ENCODE measurements around the gene FAM169A. TPM values are rescaled to one million over a fixed set of nuclear protein-coding genes. Genes with fewer than 3 reads are reported as not detected.

The FAM169A gene
- total and polyA plus RNA-seq, 2 of the 4 experiments (the other 2 are of a cell fraction), result under 0.01 TPM; not detected in 1

GRCh38 chr5:74778609-74779008 lies 87.6 kb downstream of the FAM169A start:
- no peak overlapping the region for H2BK15ac ChIP-seq (ENCODE audit: low read depth, low read length)
- H3K56ac ChIP-seq (ENCODE audit: extremely low read depth, insufficient read depth, low read length), result no peak overlapping the region
- no peak overlapping the region for H3K27ac ChIP-seq (ENCODE audit: insufficient read depth, low read length)
- H2AK5ac ChIP-seq (ENCODE audit: low read depth, low read length), result no peak overlapping the region
- H4K91ac ChIP-seq (ENCODE audit: insufficient read depth, low read depth, low read length), result no peak overlapping the region
- CTCF ChIA-PET, result no interaction called here
- no peak overlapping the region for H3K14ac ChIP-seq (replicated peaks; ENCODE audit: low read depth, low read length)
- H3K9me3 ChIP-seq (ENCODE audit: control insufficient read depth, insufficient read depth, low read length), result no peaks in the 10 kb centered on the region
- no peaks in the 10 kb centered on the region for H4K20me1 ChIP-seq (ENCODE audit: insufficient read depth, low read length)
- no TSS peak for BruUV-seq (replicated peaks)
- no peaks in the 10 kb centered on the region for H3K79me1 ChIP-seq (ENCODE audit: low read depth in 1 of 2, low read length in 2 of 2)
- no peak overlapping the region for H3K4me2 ChIP-seq (ENCODE audit: low read depth, low read length)
- H4K5ac ChIP-seq (ENCODE audit: low read depth, low read length), result no peak overlapping the region
- no peaks in the 10 kb centered on the region for H3K27me3 ChIP-seq (ENCODE audit: control insufficient read depth, insufficient read depth, low read length)
- no peak for TF ChIP-seq CHD1 (IDR thresholded peaks at IDR 0.05; ENCODE audit: low read depth, low read length)
- no peak for TF ChIP-seq RAD21 (IDR thresholded peaks at IDR 0.05; ENCODE audit: low read length)
- TF ChIP-seq CEBPB (IDR thresholded peaks at IDR 0.05; ENCODE audit: low read depth, low read length), result no peak
- TF ChIP-seq RFX5 (IDR thresholded peaks at IDR 0.05; ENCODE audit: low read depth, low read length), result no peak
- TF ChIP-seq ELK1 (IDR thresholded peaks at IDR 0.05; ENCODE audit: borderline replicate concordance, low read depth, low read length), result no peak
- TF ChIP-seq MAZ (IDR thresholded peaks at IDR 0.05; ENCODE audit: borderline replicate concordance, low read depth, low read length), result no peak
- TF ChIP-seq CTCF (conservative IDR thresholded peaks at IDR 0.05; ENCODE audit: low read depth, low read length), result no peak
- no peak for TF ChIP-seq MXI1 (IDR thresholded peaks at IDR 0.05; ENCODE audit: borderline replicate concordance, low read depth, low read length)
- no peak for TF ChIP-seq POLR2A (IDR thresholded peaks at IDR 0.05; ENCODE audit: low read depth, low read length)
- no peak for TF ChIP-seq RCOR1 (IDR thresholded peaks at IDR 0.05; ENCODE audit: insufficient replicate concordance, low read length)
- no peak for TF ChIP-seq USF2 (IDR thresholded peaks at IDR 0.05; ENCODE audit: low read depth, low read length)
- no peak for TF ChIP-seq FOS (IDR thresholded peaks at IDR 0.05; ENCODE audit: low read depth, low read length)
- TF ChIP-seq MAFK (IDR thresholded peaks at IDR 0.05; ENCODE audit: low read depth, low read length), result no peak
- TF ChIP-seq SMC3 (IDR thresholded peaks at IDR 0.05; ENCODE audit: low read depth, low read length), result no peak
- no peak for TF ChIP-seq BHLHE40 (IDR thresholded peaks at IDR 0.05; ENCODE audit: low read depth, low read length)
- TF ChIP-seq NFE2L2 (IDR thresholded peaks at IDR 0.05; ENCODE audit: low read depth, low read length), result no peak
- H3K4me3 ChIP-seq (ENCODE audit: insufficient read depth, low read depth, low read length), result no peak overlapping the region
- no peak for DNase-seq
- peaks cover 17% of the 10 kb centered on the region for H3K36me3 ChIP-seq (ENCODE audit: control insufficient read depth, insufficient read depth, low read length)
- no peak overlapping the region for H2BK20ac ChIP-seq (ENCODE audit: low read depth, low read length)
- H2BK5ac ChIP-seq (ENCODE audit: low read depth, low read length, poor library complexity, severe bottlenecking), result no peak overlapping the region
- H2AFZ ChIP-seq (replicated peaks; ENCODE audit: low read length, poor library complexity), result no peak overlapping the region
- POLR2A ChIA-PET (ENCODE audit: unreplicated experiment), result no interaction called here
- no peak overlapping the region for H3K4ac ChIP-seq (ENCODE audit: low read depth, low read length)
- no peak for ATAC-seq (ENCODE audit: low read depth)
- H3K4me1 ChIP-seq (ENCODE audit: control insufficient read depth, insufficient read depth, low read length), result no peaks in the 10 kb centered on the region
- no peak overlapping the region for H3K9ac ChIP-seq (ENCODE audit: low read depth, low read length)
- no peak overlapping the region for H3K23ac ChIP-seq (ENCODE audit: low read depth, low read length)
- no peak overlapping the region for H3K18ac ChIP-seq (ENCODE audit: low read depth, low read length)
- H2BK120ac ChIP-seq (ENCODE audit: low read depth, low read length), result no peak overlapping the region
- no peak overlapping the region for H2AK9ac ChIP-seq (replicated peaks; ENCODE audit: low read depth, low read length, poor library complexity)
- dilution Hi-C loops (cut with HindIII; ENCODE audit: low sequenced_read_pairs, unreplicated experiment), result no loop called here
- no peak overlapping the region for H4K8ac ChIP-seq (ENCODE audit: low read depth in 2 of 2, low read length in 2 of 2)
- no peaks in the 10 kb centered on the region; the same call in 1 of the 2 replicates for H3K9me1 ChIP-seq (ENCODE audit: insufficient read depth, low read length)
- WGBS, 2 experiments (ENCODE audit: extremely low coverage in 2 of 2, insufficient read length in 1 of 2), result no CpG with 5 or more reads among the region's 2 CpGs
- in situ Hi-C loops (cut with MboI; ENCODE audit: low sequenced_read_pairs), result loop anchor here (10.0 kb wide), 1 partner anchor 136 kb away; no protein-coding TSS in a partner anchor
- intact Hi-C loops (cut with micrococcal nuclease), result no loop called here
